Ishikawa (cell line): ENCODE measurements around the gene SIRT5.
A peak's percentile ranks its signal among the peaks of the same experiment; 100 is the strongest.

Source experiments
- CEBPB ChIP-seq: IDR thresholded peaks from 2 replicates; pipeline ENCODE4 v1.6.1; 2012
- CREB1 ChIP-seq: IDR thresholded peaks from 2 replicates; pipeline ENCODE4 v1.6.1; 2012; ENCODE audit warnings: low read depth
- EGR1 ChIP-seq: IDR thresholded peaks from 2 replicates; pipeline ENCODE4 v1.6.1; 2012
- EP300 ChIP-seq: IDR thresholded peaks from 2 replicates; pipeline ENCODE4 v1.6.1; 2012; ENCODE audit warnings: borderline replicate concordance
- FOXM1 ChIP-seq: IDR thresholded peaks from 2 replicates; pipeline ENCODE4 v1.6.1; 2012; ENCODE audit warnings: low read depth, borderline replicate concordance
- MAX ChIP-seq: IDR thresholded peaks from 2 replicates; pipeline ENCODE4 v1.6.1; 2012
- NFIC ChIP-seq: IDR thresholded peaks from 2 replicates; pipeline ENCODE4 v1.6.1; 2012
- RAD21 ChIP-seq: IDR thresholded peaks from 2 replicates; pipeline ENCODE4 v1.6.1; 2012; ENCODE audit warnings: low read depth
- REST ChIP-seq: IDR thresholded peaks from 2 replicates; pipeline ENCODE4 v1.6.1; 2012; ENCODE audit warnings: low read depth, mild to moderate bottlenecking
- TAF1 ChIP-seq: IDR thresholded peaks from 2 replicates; pipeline ENCODE4 v1.6.1; 2012; ENCODE audit warnings: low read depth, mild to moderate bottlenecking
- TCF12 ChIP-seq: IDR thresholded peaks from 2 replicates; pipeline ENCODE4 v1.6.1; 2012; ENCODE audit warnings: low read depth
- TEAD4 ChIP-seq: IDR thresholded peaks from 2 replicates; pipeline ENCODE4 v1.6.1; 2012
- USF1 ChIP-seq: IDR thresholded peaks from 2 replicates; pipeline ENCODE4 v1.6.1; 2012
- YY1 ChIP-seq: IDR thresholded peaks from 2 replicates; pipeline ENCODE4 v1.6.1; 2012; ENCODE audit warnings: low read depth
- ZBTB7A ChIP-seq: IDR thresholded peaks from 2 replicates; pipeline ENCODE4 v1.6.1; 2012; ENCODE audit warnings: low read depth

The SIRT5 gene

GRCh38 chr6:13575377-13575775 lies 975 bp downstream of the SIRT5 start:
- TF ChIP-seq REST = no peak
- TF ChIP-seq RAD21 = peak; percentile 55; the same call in 1 of the 2 replicates

GRCh38 chr6:13576017-13576416 lies 1.6 kb downstream of the SIRT5 start:
- TF ChIP-seq EGR1 = no peak
- TF ChIP-seq TCF12 = no peak
- no peak for TF ChIP-seq FOXM1
- no peak for TF ChIP-seq MAX
- no peak for TF ChIP-seq TEAD4
- no peak for TF ChIP-seq TAF1
- TF ChIP-seq ZBTB7A = no peak
- no peak for TF ChIP-seq EP300
- no peak for TF ChIP-seq CEBPB
- no peak for TF ChIP-seq RAD21
- no peak for TF ChIP-seq USF1
- no peak for TF ChIP-seq REST
- no peak for TF ChIP-seq NFIC

- TF ChIP-seq YY1 (no peak), TAF1 (no peak), NFIC (no peak), USF1 (no peak), EP300 (no peak), FOXM1 (no peak), EGR1 (no peak), REST (no peak), RAD21 (no peak), ZBTB7A (no peak)
Measured at GRCh38 chr6:13577926-13578325, 3.5 kb downstream of the SIRT5 start.

GRCh38 chr6:13579911-13580310 lies 5.5 kb downstream of the SIRT5 start:
- TF ChIP-seq TCF12 = no peak
- no peak for TF ChIP-seq TEAD4
- TF ChIP-seq CREB1 = no peak
- no peak for TF ChIP-seq TAF1
- no peak for TF ChIP-seq YY1
- TF ChIP-seq MAX = no peak

GRCh38 chr6:13581700-13582229 lies 7.4 kb downstream of the SIRT5 start:
- TF ChIP-seq TEAD4 (no peak), USF1 (no peak)
